Small intestine (tissue), 16 donors: ENCODE data around the gene FAM170B. TPM values are rescaled to one million over a fixed set of nuclear protein-coding genes. Genes with fewer than 3 reads are reported as not detected.

Experiments used
- DNase-seq, 2 donors: peaks; one replicate each; pipeline versions ENCODE4 v3.0.0 to v3.0.0-alpha.2; 2013
- FAIRE-seq: peaks from 2 replicates; lab custom pipeline; 2012; peaks lifted over from hg19 to GRCh38; lab: Jason Lieb, UNC
- H3K27ac ChIP-seq, 3 donors: one replicate each; pipeline ENCODE4 v1.5.1; 2013; ENCODE audit warnings: low read length in 2 of 3, mild to moderate bottlenecking in 2 of 3, control low read depth in 1 of 3, inconsistent platforms in 1 of 3, low read depth in 1 of 3, moderate library complexity in 1 of 3
- H3K27me3 ChIP-seq, 3 donors: one replicate each; pipeline ENCODE4 v1.6.1; 2013; ENCODE audit warnings: low read length in 3 of 3, inconsistent platforms in 1 of 3; ENCODE audit not compliant: control insufficient read depth in 3 of 3, insufficient read depth in 3 of 3
- H3K36me3 ChIP-seq, 3 donors: one replicate each; pipeline ENCODE4 v1.6.1; 2013; ENCODE audit warnings: low read length in 3 of 3, inconsistent platforms in 1 of 3, low read depth in 1 of 3, mild to moderate bottlenecking in 1 of 3, moderate library complexity in 1 of 3; ENCODE audit not compliant: control insufficient read depth in 3 of 3, insufficient read depth in 2 of 3
- H3K4me1 ChIP-seq, 3 donors: one replicate each; pipeline ENCODE4 v1.6.1; 2013; ENCODE audit warnings: low read length in 2 of 3, inconsistent platforms in 1 of 3, low read depth in 1 of 3, mild to moderate bottlenecking in 1 of 3, moderate library complexity in 1 of 3; ENCODE audit not compliant: control insufficient read depth in 3 of 3, insufficient read depth in 2 of 3
- H3K4me3 ChIP-seq, 3 donors: one replicate each; pipeline ENCODE4 v1.5.1; 2013; ENCODE audit warnings: low read length in 3 of 3, control low read depth in 1 of 3, inconsistent platforms in 1 of 3, low read depth in 1 of 3, mild to moderate bottlenecking in 1 of 3, moderate library complexity in 1 of 3
- H3K9me3 ChIP-seq, 2 donors: one replicate each; pipeline ENCODE4 v1.6.1; 2013; ENCODE audit warnings: low read depth in 1 of 2, low read length in 1 of 2; ENCODE audit not compliant: control insufficient read depth in 2 of 2, insufficient read depth in 1 of 2
- WGBS, 3 donors: extraction: QIAGEN DNeasy Blood & Tissue Kit; methylation state at CpG; one replicate each; pipeline ENCODE4 v1.1.7; 2013; 5-methylcytosine and 5-hydroxymethylcytosine counted together
- long read RNA-seq, 10 donors: transcript quantifications; one replicate each; lab custom pipeline, GENCODE V29; 2026
- polyA plus RNA-seq, 4 donors: library from polyadenylated mRNA; stranded (reverse) in 3 of 4; unstranded in 1 of 4; fragments of 200-250 nt in 3 of 4; fragments of 120-200 nt in 1 of 4; gene quantifications; one replicate each; pipeline versions ENCODE4 v1.2.1 to v1.2.3, GENCODE V29; 2013
- donor health status: healthy with polysubstance abuse.
- donor health status: control.
- donor health status: control.
- donor health status: Bipolar disorder and iron deficiency.
- donor health status: healthy.

Gene FAM170B
- polyA plus RNA-seq = not detected
- long read RNA-seq, donor 1 = 0 reads
- long read RNA-seq, donor 2 = 0 reads
- long read RNA-seq, donor 3 = 0 reads
- long read RNA-seq, donor 4 = 0 reads
- long read RNA-seq, donor 5 = 0 reads
- long read RNA-seq, donor 6 = 0 reads
- long read RNA-seq, donor 7 = 0 reads
- long read RNA-seq, donor 8 = 0 reads
- long read RNA-seq, donor 9 = 0 reads
- long read RNA-seq, donor 10 = 0 reads

DNA sequence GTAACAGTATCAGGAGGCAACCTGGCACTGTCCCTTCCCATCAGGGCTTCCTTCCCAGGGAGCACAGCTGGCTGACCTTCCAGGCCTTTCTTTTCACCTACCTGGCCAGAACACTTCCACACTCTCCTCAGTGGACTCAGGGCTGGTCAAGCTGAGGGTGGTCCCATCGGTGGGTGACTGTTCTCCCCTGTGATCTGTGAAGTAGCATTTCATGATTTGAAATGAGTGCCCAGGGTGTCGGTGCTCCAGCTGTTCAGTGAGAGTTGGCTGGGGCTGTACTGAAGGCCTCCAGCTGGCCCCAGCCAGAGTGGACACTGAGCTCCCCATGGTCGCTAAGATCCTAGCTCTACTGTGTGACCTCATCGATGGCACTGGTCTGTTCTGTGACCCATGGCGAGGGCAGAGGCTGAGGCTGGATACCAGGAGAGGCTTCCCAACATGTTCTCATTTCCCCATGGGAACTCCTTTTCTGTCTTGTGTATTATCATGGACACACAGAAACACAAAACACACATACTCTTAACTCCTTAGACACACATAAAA is at the start of gene FAM170B:
Gene FAM170B (minus strand): TSS at position 316 of the 543 bp plus-strand sequence. CDS start 103 bp downstream, at position 213.
- no peaks in the 10 kb centered on the region for H3K4me1 ChIP-seq
- no peak within 1 kb of the TSS for H3K4me3 ChIP-seq
- no peak within 1 kb of the TSS for H3K27ac ChIP-seq
- 67 to 73% (median 70%) methylated on average over 5 of the region's 5 CpGs for WGBS, 3 donors
- no peaks in the 10 kb centered on the region for H3K9me3 ChIP-seq
- peaks cover 0 to 3% (median 2%) of the 10 kb centered on the region in 3 donors for H3K27me3 ChIP-seq
- no peaks in the 10 kb centered on the region for H3K36me3 ChIP-seq
- DNase-seq (no peak), FAIRE-seq (no peak)

- Histone ChIP-seq H3K9me3 (no peaks in the 10 kb centered on the region), H3K4me3 (no peak overlapping the region), H3K4me1 (peaks cover 0 to 2% (median 0%) of the 10 kb centered on the region in 3 donors), H3K36me3 (no peaks in the 10 kb centered on the region), H3K27me3 (no peaks in the 10 kb centered on the region), H3K27ac (no peak overlapping the region)
- no peak for FAIRE-seq
- WGBS, 3 donors = 44 to 77% (median 60%) methylated on average over 4 of the region's 4 CpGs
- DNase-seq = no peak
These were observed 49.0 kb upstream of the FAM170B start for GRCh38 chr10:49182776-49183175.

- no peak overlapping the region for H3K27ac ChIP-seq
- FAIRE-seq = no peak
- 14 to 48% (median 19%) methylated on average over 3 of the region's 3 CpGs for WGBS, 3 donors
- no peaks in the 10 kb centered on the region for H3K27me3 ChIP-seq
- no peaks in the 10 kb centered on the region for H3K36me3 ChIP-seq
- DNase-seq = no peak
- H3K9me3 ChIP-seq = no peaks in the 10 kb centered on the region
- H3K4me3 ChIP-seq = no peak overlapping the region
- peaks cover 0 to 8% (median 5%) of the 10 kb centered on the region in 3 donors for H3K4me1 ChIP-seq
These were observed 46.6 kb upstream of the FAM170B start for GRCh38 chr10:49180444-49180860.

- Histone ChIP-seq H3K9me3 (no peaks in the 10 kb centered on the region), H3K4me1 (peaks cover 0 to 12% (median 5%) of the 10 kb centered on the region in 3 donors), H3K27ac (no peak overlapping the region), H3K4me3 (no peak overlapping the region), H3K27me3 (no peaks in the 10 kb centered on the region), H3K36me3 (no peaks in the 10 kb centered on the region)
- FAIRE-seq = no peak
- 50 to 68% (median 50%) methylated on average over 10 of the region's 10 CpGs for WGBS, 3 donors
- DNase-seq = no peak
These were observed 46.0 kb upstream of the FAM170B start for GRCh38 chr10:49179699-49180443.

- no peak overlapping the region for H3K27ac ChIP-seq
- DNase-seq = no peak
- 80 to 88% (median 82%) methylated on average over 6 of the region's 6 CpGs for WGBS, 3 donors
- H3K27me3 ChIP-seq = no peaks in the 10 kb centered on the region
- peaks cover 0 to 18% (median 5%) of the 10 kb centered on the region in 3 donors for H3K4me1 ChIP-seq
- H3K9me3 ChIP-seq = no peaks in the 10 kb centered on the region
- H3K36me3 ChIP-seq = no peaks in the 10 kb centered on the region
- H3K4me3 ChIP-seq = no peak overlapping the region
- no peak for FAIRE-seq
These were observed 45.0 kb upstream of the FAM170B start for GRCh38 chr10:49178489-49179471.

GRCh38 chr10:49177391-49178355 is 43.9 kb upstream of the FAM170B start:
- FAIRE-seq = no peak
- WGBS, 3 donors = 56 to 60% (median 58%) methylated on average over 9 of the region's 9 CpGs

More at GRCh38 chr10:49177391-49178355, 43.9 kb upstream of the FAM170B start:
- H3K27ac ChIP-seq = peak overlapping the region in 1 of 3 donors; percentile 91
- no peaks in the 10 kb centered on the region for H3K9me3 ChIP-seq
- DNase-seq = peak in 1 of 2 donors; percentile 42
- H3K27me3 ChIP-seq = no peaks in the 10 kb centered on the region
- peaks cover 0 to 18% (median 5%) of the 10 kb centered on the region in 3 donors for H3K4me1 ChIP-seq
- H3K36me3 ChIP-seq = no peaks in the 10 kb centered on the region
- H3K4me3 ChIP-seq = no peak overlapping the region
